Left kidney (tissue), 8 donors: ENCODE results near the gene IL10RA. TPM values are rescaled to one million over a fixed set of nuclear protein-coding genes. Genes with fewer than 3 reads are reported as not detected.
"Not testable (repeated sequence)": the region's sequence is repeated elsewhere in the genome, so short reads cannot be mapped to it uniquely, and the experiment has no call there.

Source experiments
- DNase-seq: peaks from one replicate; pipeline ENCODE4 v3.0.0-alpha.2; 2013
- long read RNA-seq, 8 donors: transcript quantifications; one replicate each; lab custom pipeline, GENCODE V29; 2026
- polyA plus RNA-seq: library from polyadenylated mRNA; unstranded; fragments of 120-200 nt; gene quantifications from one replicate; pipeline ENCODE4 v1.2.1, GENCODE V29; 2013; ENCODE audit not compliant: insufficient read length

IL10RA gene
- 2.1 TPM for polyA plus RNA-seq
- long read RNA-seq, donor 1: 0 reads
- long read RNA-seq, donor 2, partial matches to known transcripts: 0 of 1 reads
- long read RNA-seq, donor 2, other reads (novel, unspliced or antisense): 0 of 1 reads
- long read RNA-seq, donor 3: 0 reads
- long read RNA-seq, donor 4: 0 reads
- long read RNA-seq, donor 5, partial matches to known transcripts: 0 of 1 reads
- long read RNA-seq, donor 5, other reads (novel, unspliced or antisense): 0 of 1 reads
- long read RNA-seq, donor 6, partial matches to known transcripts: 0 of 1 reads
- long read RNA-seq, donor 6, other reads (novel, unspliced or antisense): 0 of 1 reads
- long read RNA-seq, donor 7, partial matches to known transcripts: 0 of 1 reads
- long read RNA-seq, donor 7, other reads (novel, unspliced or antisense): 0 of 1 reads
- long read RNA-seq, donor 8, partial matches to known transcripts: 0 of 1 reads
- long read RNA-seq, donor 8, other reads (novel, unspliced or antisense): 0 of 1 reads

GRCh38 chr11:117985953-117986887, at the start of gene IL10RA:
IL10RA (plus strand) TSS chr11:117986394; CDS start chr11:117986468, 74 bp downstream.
- DNase-seq: peak; percentile 77

- DNase-seq: no peak
Measured at GRCh38 chr11:117936973-117937372, 49.2 kb upstream of the IL10RA start.

GRCh38 chr11:117940736-117941135, 45.5 kb upstream of the IL10RA start:
- DNase-seq: no peak

- no peak for DNase-seq
Measured at GRCh38 chr11:117941163-117941707, 45.0 kb upstream of the IL10RA start.

- no peak for DNase-seq
Measured at GRCh38 chr11:117941976-117942654, 44.1 kb upstream of the IL10RA start.

- no peak for DNase-seq
Measured at GRCh38 chr11:117944554-117944953, 41.6 kb upstream of the IL10RA start.

- no peak for DNase-seq
Measured at GRCh38 chr11:117945047-117945810, 41.0 kb upstream of the IL10RA start.

GRCh38 chr11:117946156-117946841, 39.9 kb upstream of the IL10RA start:
- DNase-seq: no peak

- DNase-seq: peak; percentile 90
Measured at GRCh38 chr11:117946842-117947526, 39.2 kb upstream of the IL10RA start.

GRCh38 chr11:117947751-117948150, 38.4 kb upstream of the IL10RA start:
- DNase-seq: not testable (repeated sequence)

GRCh38 chr11:117948466-117948865, 37.7 kb upstream of the IL10RA start:
- not testable (repeated sequence) for DNase-seq

- DNase-seq: no peak
Measured at GRCh38 chr11:117949062-117949461, 37.1 kb upstream of the IL10RA start.

- no peak for DNase-seq
Measured at GRCh38 chr11:117950301-117950700, 35.9 kb upstream of the IL10RA start.

- DNase-seq: no peak
Measured at GRCh38 chr11:117950993-117951961, 34.9 kb upstream of the IL10RA start.

GRCh38 chr11:117953024-117953671, 33.0 kb upstream of the IL10RA start:
- DNase-seq: no peak

- DNase-seq: no peak
Measured at GRCh38 chr11:117958949-117959348, 27.2 kb upstream of the IL10RA start.

- DNase-seq: no peak
Measured at GRCh38 chr11:117959438-117960149, 26.6 kb upstream of the IL10RA start.
